ENCODE results near the gene VIPR1.

VIPR1 gene

DNA sequence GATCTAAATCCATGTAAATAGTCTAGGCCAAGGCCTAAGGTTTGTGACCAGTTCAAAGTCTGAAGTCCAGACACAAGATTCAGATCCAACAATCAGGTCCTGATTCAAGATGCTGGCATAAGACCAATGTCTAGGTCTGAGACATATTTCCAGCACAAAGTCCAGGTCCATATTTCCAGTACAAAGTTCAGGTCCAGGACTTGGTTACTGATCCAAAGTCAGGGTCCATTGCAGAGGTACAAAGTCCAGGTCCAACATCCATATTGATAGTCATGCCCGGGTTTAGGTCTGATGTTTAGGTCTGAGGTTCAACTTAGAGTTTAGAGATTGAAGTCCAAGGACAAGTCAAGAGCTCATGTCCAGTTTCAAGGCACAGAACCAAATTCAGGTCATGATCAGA, 39.4 kb upstream of the VIPR1 start:
- Histone ChIP-seq H3K79me2 (ENCODE audit: low read length) (no peaks in the 10 kb centered on the region), H2AFZ (ENCODE audit: low read depth, low read length) (no peak overlapping the region), H3K4me1 (ENCODE audit: low read length) (no peaks in the 10 kb centered on the region), H3K4me2 (ENCODE audit: low read length) (no peak overlapping the region), H4K20me1 (ENCODE audit: insufficient read depth, low read length) (no peaks in the 10 kb centered on the region), H3K27ac (ENCODE audit: low read length) (no peak overlapping the region), H3K9ac (ENCODE audit: low read length) (no peak overlapping the region), H3K36me3 (replicated peaks; ENCODE audit: low read depth, low read length) (no peaks in the 10 kb centered on the region), H3K27me3 (ENCODE audit: low read depth, low read length) (0 out of 2 replicates have a peak, but pooled peaks cover 3% of the 10 kb centered on the region), H3K9me3 (ENCODE audit: insufficient read depth, low read length) (no peaks in the 10 kb centered on the region), H3K4me3 (ENCODE audit: low read length) (no peak overlapping the region)
- no peak for TF ChIP-seq EZH2phosphoT487 (IDR thresholded peaks at IDR 0.05; ENCODE audit: low read depth)
- TF ChIP-seq, protein P1, sequence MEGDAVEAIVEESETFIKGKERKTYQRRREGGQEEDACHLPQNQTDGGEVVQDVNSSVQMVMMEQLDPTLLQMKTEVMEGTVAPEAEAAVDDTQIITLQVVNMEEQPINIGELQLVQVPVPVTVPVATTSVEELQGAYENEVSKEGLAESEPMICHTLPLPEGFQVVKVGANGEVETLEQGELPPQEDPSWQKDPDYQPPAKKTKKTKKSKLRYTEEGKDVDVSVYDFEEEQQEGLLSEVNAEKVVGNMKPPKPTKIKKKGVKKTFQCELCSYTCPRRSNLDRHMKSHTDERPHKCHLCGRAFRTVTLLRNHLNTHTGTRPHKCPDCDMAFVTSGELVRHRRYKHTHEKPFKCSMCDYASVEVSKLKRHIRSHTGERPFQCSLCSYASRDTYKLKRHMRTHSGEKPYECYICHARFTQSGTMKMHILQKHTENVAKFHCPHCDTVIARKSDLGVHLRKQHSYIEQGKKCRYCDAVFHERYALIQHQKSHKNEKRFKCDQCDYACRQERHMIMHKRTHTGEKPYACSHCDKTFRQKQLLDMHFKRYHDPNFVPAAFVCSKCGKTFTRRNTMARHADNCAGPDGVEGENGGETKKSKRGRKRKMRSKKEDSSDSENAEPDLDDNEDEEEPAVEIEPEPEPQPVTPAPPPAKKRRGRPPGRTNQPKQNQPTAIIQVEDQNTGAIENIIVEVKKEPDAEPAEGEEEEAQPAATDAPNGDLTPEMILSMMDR (IDR thresholded peaks at IDR 0.05; ENCODE audit: low read depth, low read length): no peak

DNA sequence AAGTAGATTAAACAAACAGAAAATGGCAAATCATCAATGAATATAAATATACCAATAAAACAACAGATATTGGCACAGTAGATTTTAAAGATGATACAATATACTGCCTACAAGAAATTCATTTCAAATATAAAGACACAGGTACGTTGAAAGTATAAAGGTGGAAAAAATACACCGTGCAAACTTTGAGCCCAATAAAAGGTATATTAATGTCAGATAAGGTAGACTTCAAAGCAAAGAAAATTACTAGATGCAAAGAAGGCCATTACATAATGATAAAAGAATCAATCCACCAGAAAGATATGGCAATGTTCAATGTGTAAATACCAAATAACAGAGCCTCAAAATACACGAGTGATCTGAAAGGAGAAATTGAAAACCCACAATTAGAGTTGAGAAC, 34.3 kb upstream of the VIPR1 start:
- H3K27me3 ChIP-seq (ENCODE audit: low read depth, low read length): peaks cover 14% of the 10 kb centered on the region; the same call in 1 of the 2 replicates
- H3K4me2 ChIP-seq (ENCODE audit: low read length): no peak overlapping the region
- no peaks in the 10 kb centered on the region for H3K9me3 ChIP-seq (ENCODE audit: insufficient read depth, low read length)
- no peaks in the 10 kb centered on the region for H3K79me2 ChIP-seq (ENCODE audit: low read length)
- H2AFZ ChIP-seq (ENCODE audit: low read depth, low read length): no peak overlapping the region
- no peak overlapping the region for H3K4me3 ChIP-seq (ENCODE audit: low read length)
- H3K9ac ChIP-seq (ENCODE audit: low read length): no peak overlapping the region
- H3K27ac ChIP-seq (ENCODE audit: low read length): no peak overlapping the region
- no peaks in the 10 kb centered on the region for H4K20me1 ChIP-seq (ENCODE audit: insufficient read depth, low read length)
- no peaks in the 10 kb centered on the region for H3K4me1 ChIP-seq (ENCODE audit: low read length)
- H3K36me3 ChIP-seq (replicated peaks; ENCODE audit: low read depth, low read length): no peaks in the 10 kb centered on the region
- no peak for TF ChIP-seq EZH2phosphoT487 (IDR thresholded peaks at IDR 0.05; ENCODE audit: low read depth)
- TF ChIP-seq, protein P1 (IDR thresholded peaks at IDR 0.05; ENCODE audit: low read depth, low read length): no peak

DNA sequence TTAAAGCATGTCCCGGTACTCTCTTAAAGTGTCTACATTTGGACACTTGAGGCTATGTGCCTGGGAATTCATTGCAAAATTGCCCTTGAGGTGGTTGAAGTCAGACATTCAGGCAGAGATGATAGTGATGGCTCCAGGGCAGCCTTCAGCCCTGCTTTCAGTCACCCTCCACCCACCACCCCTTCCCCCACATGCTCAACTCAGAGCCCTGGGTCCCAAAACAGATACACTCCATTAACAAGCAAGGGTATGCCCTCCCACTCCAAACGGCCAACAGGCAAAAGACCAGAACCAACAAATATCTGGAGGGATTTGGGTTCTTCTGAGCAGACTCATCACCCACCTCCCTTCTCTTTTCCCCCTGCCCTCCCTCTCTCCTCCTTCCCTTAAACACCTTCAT, 29.9 kb upstream of the VIPR1 start:
- Histone ChIP-seq H3K9ac (ENCODE audit: low read length) (no peak overlapping the region), H3K9me3 (ENCODE audit: insufficient read depth, low read length) (no peaks in the 10 kb centered on the region), H3K4me1 (ENCODE audit: low read length) (no peaks in the 10 kb centered on the region), H3K79me2 (ENCODE audit: low read length) (no peaks in the 10 kb centered on the region), H3K4me2 (ENCODE audit: low read length) (no peak overlapping the region), H3K36me3 (replicated peaks; ENCODE audit: low read depth, low read length) (no peaks in the 10 kb centered on the region), H3K4me3 (ENCODE audit: low read length) (no peak overlapping the region), H3K27ac (ENCODE audit: low read length) (no peak overlapping the region), H2AFZ (ENCODE audit: low read depth, low read length) (no peak overlapping the region), H4K20me1 (ENCODE audit: insufficient read depth, low read length) (no peaks in the 10 kb centered on the region), H3K27me3 (ENCODE audit: low read depth, low read length) (peaks cover 24% of the 10 kb centered on the region; the same call in 1 of the 2 replicates)
- TF ChIP-seq EZH2phosphoT487 (IDR thresholded peaks at IDR 0.05; ENCODE audit: low read depth): no peak
- TF ChIP-seq, protein P1 (IDR thresholded peaks at IDR 0.05; ENCODE audit: low read depth, low read length): no peak

DNA sequence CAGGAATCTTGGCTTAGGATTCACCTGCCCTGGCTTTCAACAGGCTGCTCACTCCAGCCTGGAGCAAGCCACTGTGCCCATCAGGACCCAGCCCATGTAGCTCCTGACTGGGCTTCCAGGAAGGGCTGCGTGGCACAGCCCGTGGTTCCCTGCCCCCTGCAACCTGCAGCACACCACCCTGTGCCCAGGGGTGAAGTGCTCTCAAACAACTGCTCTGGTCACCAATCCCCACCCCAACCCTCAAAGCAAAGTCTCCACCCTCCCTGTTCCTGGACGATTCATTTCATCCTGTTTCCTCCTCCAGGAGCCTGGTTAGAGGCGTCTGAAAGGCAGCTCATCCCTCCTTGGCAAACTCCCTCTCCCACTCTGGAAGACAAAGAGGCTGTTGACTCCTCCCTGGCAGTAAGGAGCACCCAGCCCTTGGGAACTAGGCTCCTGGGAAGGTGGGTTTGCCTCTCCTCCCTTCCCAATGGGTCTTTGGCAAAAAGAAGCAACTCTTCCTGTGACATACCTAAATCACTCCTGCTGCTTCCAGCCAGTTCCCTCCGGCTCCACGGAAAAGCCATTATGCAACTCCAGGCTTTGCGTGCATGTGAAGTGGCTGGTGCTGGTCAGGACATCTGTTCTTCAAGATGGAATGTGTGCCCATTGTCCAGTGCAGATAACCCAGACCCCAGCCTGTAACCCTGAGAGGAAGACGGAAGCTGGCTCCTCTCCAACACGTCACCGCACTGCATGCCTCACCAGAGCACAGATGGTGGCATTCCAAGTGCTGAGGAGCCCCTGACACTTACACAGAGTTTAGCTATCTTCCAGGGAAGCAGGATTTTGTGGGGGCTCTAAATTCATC, 29.1 kb upstream of the VIPR1 start:
- Histone ChIP-seq H3K4me3 (ENCODE audit: low read length) (no peak overlapping the region), H3K79me2 (ENCODE audit: low read length) (no peaks in the 10 kb centered on the region), H3K4me2 (ENCODE audit: low read length) (no peak overlapping the region), H2AFZ (ENCODE audit: low read depth, low read length) (no peak overlapping the region), H3K4me1 (ENCODE audit: low read length) (no peaks in the 10 kb centered on the region), H4K20me1 (ENCODE audit: insufficient read depth, low read length) (no peaks in the 10 kb centered on the region), H3K9me3 (ENCODE audit: insufficient read depth, low read length) (no peaks in the 10 kb centered on the region), H3K9ac (ENCODE audit: low read length) (no peak overlapping the region), H3K36me3 (replicated peaks; ENCODE audit: low read depth, low read length) (no peaks in the 10 kb centered on the region), H3K27me3 (ENCODE audit: low read depth, low read length) (peaks cover 24% of the 10 kb centered on the region; the same call in 1 of the 2 replicates), H3K27ac (ENCODE audit: low read length) (no peak overlapping the region)
- TF ChIP-seq EZH2phosphoT487 (IDR thresholded peaks at IDR 0.05; ENCODE audit: low read depth): no peak
- TF ChIP-seq, protein P1 (IDR thresholded peaks at IDR 0.05; ENCODE audit: low read depth, low read length): no peak
